Neuronal stem cell (in vitro differentiated cells): ENCODE results near the gene IL32.
A peak's percentile ranks its signal among the peaks of the same experiment; 100 is the strongest.
"Not testable (repeated sequence)": the region's sequence is repeated elsewhere in the genome, so short reads cannot be mapped to it uniquely, and the experiment has no call there.

Source experiments
- DNase-seq: peaks from one replicate; pipeline ENCODE4 v3.0.0-alpha.2; 2013; ENCODE audit warnings: low spot score
- H2AFZ ChIP-seq: one replicate; pipeline ENCODE4 v1.6.1; 2013; ENCODE audit warnings: mild to moderate bottlenecking, low read length, inconsistent platforms
- H2AK5ac ChIP-seq: 2 replicates; pipeline ENCODE4 v1.6.1; 2013; ENCODE audit warnings: low read depth, mild to moderate bottlenecking, inconsistent platforms, low read length, moderate library complexity, mixed read lengths
- H2BK120ac ChIP-seq: 2 replicates; pipeline ENCODE4 v1.6.1; 2013; ENCODE audit warnings: low read depth, mild to moderate bottlenecking, inconsistent platforms, low read length, moderate library complexity, mixed read lengths
- H2BK12ac ChIP-seq: one replicate; pipeline ENCODE4 v1.6.1; 2013; ENCODE audit warnings: low read length, inconsistent platforms
- H2BK15ac ChIP-seq: 2 replicates; pipeline ENCODE4 v1.6.1; 2013; ENCODE audit warnings: mild to moderate bottlenecking, low read length, inconsistent platforms, mixed read lengths
- H2BK5ac ChIP-seq: one replicate; pipeline ENCODE4 v1.6.1; 2013; ENCODE audit warnings: inconsistent platforms, mild to moderate bottlenecking, low read length, moderate library complexity
- H3K14ac ChIP-seq: one replicate; pipeline ENCODE4 v1.6.1; 2013; ENCODE audit warnings: low read length, inconsistent platforms
- H3K18ac ChIP-seq: 2 replicates; pipeline ENCODE4 v1.6.1; 2013; ENCODE audit warnings: low read length, inconsistent platforms
- H3K23ac ChIP-seq: 2 replicates; pipeline ENCODE4 v1.6.1; 2013; ENCODE audit warnings: low read depth, mild to moderate bottlenecking, mixed read lengths, low read length, inconsistent platforms; ENCODE audit not compliant: poor library complexity
- H3K27ac ChIP-seq: replicated peaks from 3 replicates; pipeline ENCODE4 v1.5.1; 2013; ENCODE audit warnings: low read length, inconsistent platforms
- H3K27me3 ChIP-seq, 3 experiments: 2 replicates each; pipeline ENCODE4 v1.6.1; 2013; ENCODE audit warnings: low read length in 3 of 3, mild to moderate bottlenecking in 2 of 3, inconsistent platforms in 1 of 3, low read depth in 1 of 3, mixed read lengths in 1 of 3, moderate library complexity in 1 of 3; ENCODE audit not compliant: control insufficient read depth in 3 of 3, insufficient read depth in 3 of 3
- H3K36me3 ChIP-seq, 2 donors: replicated peaks in 1 of 2; 2 replicates each; pipeline ENCODE4 v1.6.1; 2013; ENCODE audit warnings: low read length in 2 of 2; ENCODE audit not compliant: control insufficient read depth in 2 of 2, insufficient read depth in 2 of 2
- H3K4ac ChIP-seq: 2 replicates; pipeline ENCODE4 v1.6.1; 2013; ENCODE audit warnings: inconsistent platforms, mild to moderate bottlenecking, low read length, moderate library complexity
- H3K4me1 ChIP-seq, 2 donors: 1 replicate in 1 of 2; 2 replicates in 1 of 2; pipeline ENCODE4 v1.6.1; 2013; ENCODE audit warnings: low read length in 2 of 2, low read depth in 1 of 2; ENCODE audit not compliant: control insufficient read depth in 2 of 2, insufficient read depth in 1 of 2
- H3K4me2 ChIP-seq: one replicate; pipeline ENCODE4 v1.6.1; 2013; ENCODE audit warnings: mild to moderate bottlenecking, low read length, inconsistent platforms; ENCODE audit not compliant: insufficient read depth, poor library complexity, severe bottlenecking
- H3K4me3 ChIP-seq, 2 donors: 2 replicates each; pipeline ENCODE4 v1.5.1; 2013; ENCODE audit warnings: low read length in 2 of 2, mild to moderate bottlenecking in 2 of 2, inconsistent platforms in 1 of 2, moderate library complexity in 1 of 2
- H3K79me1 ChIP-seq: one replicate; pipeline ENCODE4 v1.6.1; 2013; ENCODE audit warnings: low read depth, mild to moderate bottlenecking, inconsistent platforms, low read length, moderate library complexity
- H3K9ac ChIP-seq: one replicate; pipeline ENCODE4 v1.6.1; 2013; ENCODE audit warnings: mild to moderate bottlenecking, low read depth, low read length, inconsistent platforms; ENCODE audit not compliant: poor library complexity
- H3K9me3 ChIP-seq, 2 donors: replicated peaks in 1 of 2; 2 replicates each; pipeline versions ENCODE3 to v1.6.1; 2013; ENCODE audit warnings: low read length in 2 of 2, mild to moderate bottlenecking in 2 of 2, inconsistent platforms in 1 of 2, low read depth in 1 of 2, mixed read lengths in 1 of 2, moderate library complexity in 1 of 2; ENCODE audit not compliant: control insufficient read depth in 2 of 2, insufficient read depth in 1 of 2
- H4K8ac ChIP-seq: one replicate; pipeline ENCODE4 v1.6.1; 2013; ENCODE audit warnings: low read depth, mild to moderate bottlenecking, inconsistent platforms, low read length, moderate library complexity
- H4K91ac ChIP-seq: one replicate; pipeline ENCODE4 v1.6.1; 2013; ENCODE audit warnings: low read length, low read depth, mild to moderate bottlenecking, inconsistent platforms; ENCODE audit not compliant: poor library complexity
- WGBS, 2 donors: extraction: QIAGEN DNeasy Blood & Tissue Kit; methylation state at CpG; one replicate each; pipeline ENCODE4 v1.1.7; 2013; ENCODE audit warnings: missing lambda C conversion rate in 2 of 2, mixed read lengths in 1 of 2; ENCODE audit not compliant: insufficient read length in 2 of 2, insufficient replicate concordance in 1 of 2; ENCODE audit errors: extremely low coverage in 2 of 2; 5-methylcytosine and 5-hydroxymethylcytosine counted together

The IL32 gene

GRCh38 chr16:3076577-3076976 lies 11.1 kb downstream of the IL32 start:
- H4K8ac ChIP-seq = no peak overlapping the region
- no peaks in the 10 kb centered on the region for H3K36me3 ChIP-seq
- no peak overlapping the region for H2BK15ac ChIP-seq
- no peak overlapping the region for H3K4me3 ChIP-seq
- peak overlapping the region; percentile 22 for H2BK12ac ChIP-seq
- H3K79me1 ChIP-seq = no peaks in the 10 kb centered on the region
- no CpG with 5 or more reads among the region's 6 CpGs for WGBS, 2 donors
- peaks cover 0 to 2% of the 10 kb centered on the region in 2 donors for H3K4me1 ChIP-seq
- H2BK5ac ChIP-seq = peak overlapping the region; percentile 39
- H3K18ac ChIP-seq = no peak overlapping the region
- no peak overlapping the region for H2BK120ac ChIP-seq
- peaks cover 0 to 36% (median 0%) of the 10 kb centered on the region in 3 experiments for H3K27me3 ChIP-seq
- no peak overlapping the region for H2AFZ ChIP-seq
- H3K14ac ChIP-seq = no peak overlapping the region
- H2AK5ac ChIP-seq = no peak overlapping the region
- no peak overlapping the region for H3K4ac ChIP-seq
- no peak overlapping the region for H4K91ac ChIP-seq
- peak overlapping the region; percentile 4 for H3K9ac ChIP-seq
- H3K23ac ChIP-seq = no peak overlapping the region
- no peaks in the 10 kb centered on the region for H3K9me3 ChIP-seq
- H3K4me2 ChIP-seq = no peak overlapping the region
- H3K27ac ChIP-seq = no peak overlapping the region
- no peak for DNase-seq

- H3K36me3 ChIP-seq = no peaks in the 10 kb centered on the region
- no peaks in the 10 kb centered on the region for H3K9me3 ChIP-seq
- no peak overlapping the region for H2BK15ac ChIP-seq
- no peak overlapping the region for H2BK5ac ChIP-seq
- H3K4me1 ChIP-seq = no peaks in the 10 kb centered on the region
- no peak overlapping the region for H2BK120ac ChIP-seq
- no peak overlapping the region for H2AK5ac ChIP-seq
- no peak overlapping the region for H3K4me2 ChIP-seq
- no peak overlapping the region for H3K23ac ChIP-seq
- no peak overlapping the region for H4K91ac ChIP-seq
- H3K27ac ChIP-seq = no peak overlapping the region
- no peak overlapping the region for H3K4ac ChIP-seq
- no CpG with 5 or more reads among the region's 17 CpGs for WGBS, 2 donors
- no peak overlapping the region for H3K4me3 ChIP-seq
- DNase-seq = no peak
- no peak overlapping the region for H3K14ac ChIP-seq
- no peaks in the 10 kb centered on the region for H3K79me1 ChIP-seq
- H2AFZ ChIP-seq = no peak overlapping the region
- no peak overlapping the region for H3K18ac ChIP-seq
- no peak overlapping the region for H2BK12ac ChIP-seq
- peaks cover 0 to 25% (median 0%) of the 10 kb centered on the region in 3 experiments for H3K27me3 ChIP-seq
- no peak overlapping the region for H4K8ac ChIP-seq
- no peak overlapping the region for H3K9ac ChIP-seq
Measured at GRCh38 chr16:3080024-3080423, 14.6 kb downstream of the IL32 start.

GRCh38 chr16:3081957-3082356 lies 16.5 kb downstream of the IL32 start:
- H3K14ac ChIP-seq, H3K36me3 ChIP-seq, H3K9ac ChIP-seq, H3K4me1 ChIP-seq, H2AFZ ChIP-seq, H3K27ac ChIP-seq, H3K18ac ChIP-seq, H2AK5ac ChIP-seq, H3K4me2 ChIP-seq, DNase-seq, H2BK5ac ChIP-seq, H2BK15ac ChIP-seq, H2BK120ac ChIP-seq, H3K4me3 ChIP-seq, H3K4ac ChIP-seq, H3K9me3 ChIP-seq, H2BK12ac ChIP-seq, H3K23ac ChIP-seq, H4K8ac ChIP-seq, H3K79me1 ChIP-seq, H4K91ac ChIP-seq: not testable (repeated sequence)
- WGBS, 2 donors = no CpG with 5 or more reads among the region's 13 CpGs
- peaks cover 0 to 16% (median 0%) of the 10 kb centered on the region in 3 experiments for H3K27me3 ChIP-seq

- not testable (repeated sequence) for H3K4me2 ChIP-seq, H3K4me3 ChIP-seq, H2BK15ac ChIP-seq, H3K23ac ChIP-seq, H3K79me1 ChIP-seq, H4K91ac ChIP-seq, H4K8ac ChIP-seq, H3K36me3 ChIP-seq, H3K9me3 ChIP-seq, H3K9ac ChIP-seq, H2BK5ac ChIP-seq, H2BK120ac ChIP-seq, H2BK12ac ChIP-seq, H3K4ac ChIP-seq, DNase-seq, H3K14ac ChIP-seq, H3K27ac ChIP-seq, H2AK5ac ChIP-seq, H3K27me3 ChIP-seq
- H3K4me1 ChIP-seq = peaks cover 12 to 19% of the 10 kb centered on the region in 2 donors
- peak overlapping the region; percentile 38 for H3K18ac ChIP-seq
- H2AFZ ChIP-seq = peak overlapping the region; percentile 75
- no CpG with 5 or more reads among the region's 8 CpGs for WGBS, 2 donors
Measured at GRCh38 chr16:3083408-3083807, 18.0 kb downstream of the IL32 start.
